Activated CD8-positive, alpha-beta memory T cell treated with anti-CD3 and anti-CD28 coated beads, Interleukin-2, amount 10 ng/mL, durations not matched to agents 7 days and 5 days (primary cell): ENCODE data around the gene RRP1. TPM values are rescaled to one million over a fixed set of nuclear protein-coding genes. Genes with fewer than 3 reads are reported as not detected.

Experiments used
- ATAC-seq: fragments of 150-1000 bp; cut with Tn5 transposase; one replicate; pipeline ENCODE4 v1.10.0; 2021; ENCODE audit warnings: moderate library complexity
- CTCF ChIA-PET: fragments of 350-600 bp; sonication (Branson Sonifier 250); formaldehyde crosslinking; loops from one replicate; lab custom pipeline; 2021; ENCODE audit warnings: antibody characterized with exemption; lab: Charles Lee
- DNase-seq: peaks from one replicate; pipeline ENCODE4 v3.0.0-alpha.2; 2020
- H3K27ac Mint-ChIP-seq: one replicate; pipeline ENCODE4 v1.8.0; 2021; ENCODE audit warnings: mild to moderate bottlenecking, mixed read lengths
- H3K27me3 Mint-ChIP-seq: one replicate; pipeline ENCODE4 v1.8.0; 2021; ENCODE audit warnings: mixed read lengths
- H3K36me3 Mint-ChIP-seq: one replicate; pipeline ENCODE4 v1.8.0; 2021; ENCODE audit warnings: mild to moderate bottlenecking, mixed read lengths
- H3K4me1 Mint-ChIP-seq: one replicate; pipeline ENCODE4 v1.8.0; 2021; ENCODE audit warnings: mixed read lengths
- H3K4me3 Mint-ChIP-seq: one replicate; pipeline ENCODE4 v1.8.0; 2021; ENCODE audit warnings: mild to moderate bottlenecking, moderate library complexity, mixed read lengths
- H3K9me3 Mint-ChIP-seq: one replicate; pipeline ENCODE4 v1.8.0; 2022; ENCODE audit warnings: low read depth, mixed read lengths
- total RNA-seq, 2 experiments: library from RNA; stranded (reverse); gene quantifications; one replicate each; pipeline ENCODE4 v1.2.3, GENCODE V29; 2021

RRP1 gene
- total RNA-seq, 2 experiments from 2014 or later: 37.7 to 45.2 TPM

DNA sequence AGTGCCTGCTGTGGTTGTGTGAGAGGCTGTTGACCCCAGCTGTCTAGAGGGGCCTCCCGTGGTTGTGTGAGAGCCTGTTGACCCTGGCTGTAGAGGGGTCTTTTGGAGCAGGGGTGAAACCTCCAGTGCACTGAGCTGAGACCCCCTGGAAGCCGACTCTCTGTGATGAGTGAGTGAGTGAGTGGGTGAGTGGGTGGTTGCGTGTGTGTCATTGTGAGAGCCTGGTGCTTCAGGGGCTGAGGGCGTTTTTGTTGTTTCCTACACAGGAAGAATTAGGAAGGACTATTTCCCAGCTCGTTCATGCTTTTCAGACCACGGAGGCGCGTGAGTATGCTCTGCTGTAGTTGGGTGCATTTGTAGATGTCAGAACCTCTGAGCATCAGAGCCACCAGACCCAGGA, 3.0 kb downstream of the RRP1 start:
- ATAC-seq: no peak
- Mint-ChIP-seq H3K4me1 (peaks cover 25% of the 10 kb centered on the region), H3K9me3 (no peaks in the 10 kb centered on the region), H3K4me3 (no peak overlapping the region), H3K36me3 (peaks cover 22% of the 10 kb centered on the region), H3K27me3 (no peaks in the 10 kb centered on the region), H3K27ac (peak overlapping the region; percentile 16)
- CTCF ChIA-PET: no interaction called here
- no peak for DNase-seq

DNA sequence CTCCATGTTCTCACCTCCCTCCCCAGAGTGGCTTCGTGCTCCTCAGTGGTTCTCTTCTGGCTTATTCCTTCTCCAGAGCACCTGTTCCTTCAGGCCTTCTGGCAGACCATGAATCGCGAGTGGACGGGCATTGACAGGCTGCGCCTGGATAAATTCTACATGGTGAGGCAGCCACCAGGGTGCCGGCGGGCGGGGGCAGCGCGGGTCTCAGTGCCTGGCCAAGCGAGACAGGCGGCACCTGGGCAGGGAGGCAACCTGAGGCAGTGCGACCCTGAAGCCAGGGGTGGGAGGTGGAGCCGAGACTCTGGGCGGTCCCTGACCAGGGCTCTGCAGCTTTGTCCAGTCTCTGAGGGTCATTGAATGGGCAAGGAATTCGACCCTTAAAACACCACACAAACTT, 3.9 kb downstream of the RRP1 start:
- Mint-ChIP-seq H3K27ac (no peak overlapping the region), H3K36me3 (peaks cover 26% of the 10 kb centered on the region), H3K9me3 (no peaks in the 10 kb centered on the region), H3K4me1 (peaks cover 25% of the 10 kb centered on the region), H3K4me3 (no peak overlapping the region), H3K27me3 (no peaks in the 10 kb centered on the region)
- CTCF ChIA-PET: no interaction called here
- ATAC-seq (no peak), DNase-seq (no peak)

DNA sequence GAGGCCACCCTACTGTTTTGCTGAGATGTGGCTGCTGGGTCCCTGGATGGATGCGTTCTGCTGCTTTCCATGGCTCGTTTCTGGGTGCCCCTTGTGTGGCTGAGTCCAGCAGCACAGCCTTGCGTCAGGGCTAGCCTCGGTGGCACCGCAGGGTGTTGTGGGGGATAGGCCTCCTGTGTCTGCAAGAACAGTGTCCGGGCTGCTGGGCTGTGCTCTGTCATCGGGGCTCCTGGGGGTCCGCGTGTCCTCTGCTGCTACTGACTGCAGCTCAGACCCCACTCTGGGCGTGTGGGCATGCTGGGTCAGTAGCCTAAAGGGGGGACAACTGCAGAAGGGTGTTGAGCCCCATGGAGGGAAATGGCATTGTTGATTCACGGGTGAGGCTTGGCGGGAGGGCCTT, 4.9 kb downstream of the RRP1 start:
- ATAC-seq (no peak), DNase-seq (no peak)
- Mint-ChIP-seq H3K27ac (no peak overlapping the region), H3K4me3 (no peak overlapping the region), H3K9me3 (no peaks in the 10 kb centered on the region), H3K4me1 (peaks cover 25% of the 10 kb centered on the region), H3K36me3 (peaks cover 29% of the 10 kb centered on the region), H3K27me3 (no peaks in the 10 kb centered on the region)
- CTCF ChIA-PET: interaction anchor here (1.4 kb wide), 1 partner anchor 145 kb away, joined by 3 read pairs; no protein-coding TSS in a partner anchor

DNA sequence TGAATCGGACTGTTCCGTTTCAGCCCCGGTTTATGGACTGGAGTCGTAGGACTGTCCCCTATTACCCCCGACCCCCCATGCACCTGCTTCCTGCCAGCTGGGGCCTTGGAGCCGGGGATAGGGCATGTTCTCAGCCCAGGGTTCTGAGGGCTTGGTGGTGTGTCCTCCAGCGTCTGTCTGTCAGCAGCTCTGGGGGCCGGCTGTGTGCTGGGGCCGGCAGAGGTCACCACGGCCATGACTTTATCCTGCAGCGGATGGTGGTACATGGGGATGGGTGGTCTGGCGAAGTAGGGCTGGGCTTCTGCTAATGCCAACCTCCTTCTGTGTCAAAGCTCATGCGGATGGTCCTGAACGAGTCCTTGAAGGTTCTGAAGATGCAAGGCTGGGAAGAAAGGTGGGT, 5.5 kb downstream of the RRP1 start:
- CTCF ChIA-PET: interaction anchor here (1.4 kb wide), 1 partner anchor 145 kb away, joined by 3 read pairs; no protein-coding TSS in a partner anchor
- no peaks in the 10 kb centered on the region for H3K27me3 Mint-ChIP-seq
- H3K4me1 Mint-ChIP-seq: peaks cover 24% of the 10 kb centered on the region
- ATAC-seq (no peak), DNase-seq (no peak)
- peaks cover 29% of the 10 kb centered on the region for H3K36me3 Mint-ChIP-seq
- no peak overlapping the region for H3K4me3 Mint-ChIP-seq
- H3K27ac Mint-ChIP-seq: no peak overlapping the region
- H3K9me3 Mint-ChIP-seq: no peaks in the 10 kb centered on the region

DNA sequence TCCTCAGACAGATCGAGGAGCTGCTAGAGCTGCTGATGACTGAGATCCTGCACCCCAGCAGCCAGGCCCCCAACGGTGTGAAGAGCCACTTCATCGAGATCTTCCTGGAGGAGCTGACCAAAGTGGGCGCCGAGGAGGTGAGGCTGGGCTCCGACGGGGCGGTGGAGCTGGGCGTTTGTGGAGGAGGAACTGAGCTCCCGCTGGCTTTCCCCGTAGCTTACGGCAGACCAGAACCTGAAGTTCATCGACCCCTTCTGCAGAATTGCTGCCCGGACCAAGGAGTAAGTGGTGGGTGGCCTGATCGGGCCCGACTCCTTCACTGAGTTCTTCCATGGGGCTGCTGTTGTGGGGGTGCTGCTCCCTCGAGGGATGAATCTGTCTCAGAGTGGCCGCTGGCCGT, 8.0 kb downstream of the RRP1 start:
- H3K27me3 Mint-ChIP-seq: no peaks in the 10 kb centered on the region
- H3K36me3 Mint-ChIP-seq: peaks cover 26% of the 10 kb centered on the region
- CTCF ChIA-PET: no interaction called here
- no peak overlapping the region for H3K27ac Mint-ChIP-seq
- H3K4me3 Mint-ChIP-seq: no peak overlapping the region
- DNase-seq (no peak), ATAC-seq (no peak)
- H3K4me1 Mint-ChIP-seq: peaks cover 3% of the 10 kb centered on the region
- no peaks in the 10 kb centered on the region for H3K9me3 Mint-ChIP-seq

DNA sequence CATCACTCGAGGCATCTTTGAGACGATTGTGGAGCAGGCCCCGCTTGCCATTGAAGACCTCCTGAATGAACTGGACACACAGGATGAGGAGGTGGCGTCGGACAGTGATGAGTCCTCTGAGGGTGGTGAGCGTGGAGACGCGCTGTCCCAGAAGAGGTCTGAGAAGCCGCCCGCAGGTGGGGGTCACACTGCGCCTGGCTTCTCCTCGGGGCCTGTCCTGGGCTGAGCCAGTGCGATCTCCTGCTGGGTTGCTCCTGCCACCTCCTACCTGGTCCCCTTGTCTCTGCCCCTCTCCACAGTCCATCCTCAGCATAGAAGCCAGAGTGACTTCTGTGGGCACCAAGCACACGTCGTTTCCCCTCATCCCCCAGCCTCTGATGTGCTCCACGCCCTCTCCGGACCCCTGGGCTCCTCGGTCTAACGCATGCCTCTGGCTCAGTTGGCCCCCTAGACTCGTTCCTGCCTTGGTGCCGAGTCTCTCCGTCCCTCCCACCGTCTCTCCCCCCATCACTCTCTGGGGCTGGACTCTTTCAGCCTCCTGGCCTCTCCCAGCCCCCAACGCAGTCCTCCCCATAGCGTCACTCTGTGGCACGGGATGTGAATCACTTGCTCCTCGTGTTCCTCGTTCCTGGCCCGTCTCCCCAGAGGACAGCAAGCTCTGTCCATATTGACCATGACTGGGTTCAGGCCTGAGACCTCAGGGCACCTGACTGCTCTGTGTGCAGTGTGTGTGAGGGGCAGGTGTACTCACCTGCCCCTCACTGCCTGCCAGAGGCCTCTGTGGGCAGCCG, 8.7 kb downstream of the RRP1 start:
- Mint-ChIP-seq H3K4me1 (no peaks in the 10 kb centered on the region), H3K36me3 (peaks cover 28% of the 10 kb centered on the region), H3K27ac (no peak overlapping the region), H3K9me3 (no peaks in the 10 kb centered on the region), H3K27me3 (no peaks in the 10 kb centered on the region), H3K4me3 (no peak overlapping the region)
- no peak for DNase-seq
- CTCF ChIA-PET: no interaction called here
- no peak for ATAC-seq

DNA sequence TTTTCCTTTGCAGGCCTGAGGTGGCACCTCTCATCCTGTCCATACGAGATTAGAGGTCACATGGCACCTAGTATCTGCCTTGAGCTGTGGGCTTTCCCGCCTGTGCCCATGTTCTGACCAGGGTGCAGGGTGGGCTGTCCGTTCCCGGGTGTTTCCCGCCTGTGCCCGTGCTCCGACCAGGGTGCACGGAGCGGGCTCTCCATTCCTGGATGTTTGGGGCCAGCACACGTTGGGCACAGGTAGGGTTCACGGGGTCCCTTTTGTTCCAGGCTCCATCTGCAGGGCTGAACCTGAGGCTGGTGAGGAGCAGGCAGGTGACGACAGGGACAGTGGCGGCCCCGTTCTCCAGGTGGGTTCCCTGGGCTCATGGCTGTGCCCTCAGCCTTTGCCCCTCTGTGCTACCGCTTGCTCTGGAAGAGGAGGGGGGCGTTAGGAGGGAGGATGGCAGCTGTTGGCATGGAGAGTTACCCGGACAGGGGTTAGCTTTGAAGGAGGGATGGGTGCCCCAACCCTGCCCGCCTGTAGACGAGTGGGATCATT, 10.0 kb downstream of the RRP1 start:
- Mint-ChIP-seq H3K27me3 (no peaks in the 10 kb centered on the region), H3K36me3 (peaks cover 24% of the 10 kb centered on the region)

DNA sequence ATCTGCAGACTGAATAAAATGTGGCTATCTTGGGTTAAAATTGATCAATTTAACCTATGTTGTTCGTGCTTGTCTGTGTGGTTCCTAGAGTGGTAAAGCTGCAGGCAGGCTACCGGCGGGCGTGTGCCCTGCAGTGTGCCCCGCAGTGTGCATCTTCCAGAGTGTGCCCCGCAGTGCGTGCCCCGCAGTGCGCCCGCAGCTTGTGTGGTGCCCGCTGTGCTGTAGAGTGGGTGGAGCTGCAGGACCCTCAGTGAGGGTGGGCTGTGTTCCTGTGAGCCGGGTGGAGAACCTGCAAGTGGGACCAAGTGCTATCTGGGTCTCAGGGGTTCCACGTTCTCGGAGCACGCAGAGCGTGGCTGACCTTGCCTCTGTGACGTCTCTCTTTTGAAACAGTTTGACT, 10.7 kb downstream of the RRP1 start:
- no peak overlapping the region for H3K27ac Mint-ChIP-seq

More for the DNA sequence above, 10.0 kb downstream of the RRP1 start:
- H3K9me3 Mint-ChIP-seq: no peaks in the 10 kb centered on the region
- ATAC-seq (no peak), DNase-seq (no peak)
- no peak overlapping the region for H3K27ac Mint-ChIP-seq
- no peak overlapping the region for H3K4me3 Mint-ChIP-seq
- CTCF ChIA-PET: no interaction called here
- H3K4me1 Mint-ChIP-seq: no peaks in the 10 kb centered on the region

DNA sequence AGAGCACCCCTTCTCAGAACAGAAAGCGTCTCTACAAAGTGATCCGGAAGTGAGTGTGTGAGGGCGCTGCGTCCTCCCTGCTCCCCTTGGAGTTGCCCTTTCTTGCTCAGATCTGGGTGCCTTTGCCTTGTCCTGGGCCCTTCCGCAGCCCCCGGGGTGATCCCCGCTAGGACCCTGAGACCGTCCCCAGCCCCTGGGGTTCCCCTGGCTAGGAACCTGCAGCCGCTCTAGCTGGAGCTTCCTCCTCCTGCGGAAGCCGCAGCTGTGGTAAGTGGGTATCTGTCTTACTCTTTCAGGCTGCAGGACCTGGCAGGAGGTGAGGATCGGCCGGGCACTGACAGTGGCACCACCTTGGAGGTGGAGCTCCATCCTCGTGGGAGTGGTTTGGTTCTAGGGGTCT, 11.2 kb downstream of the RRP1 start:
- H3K4me3 Mint-ChIP-seq: no peak overlapping the region
- DNase-seq (no peak), ATAC-seq (no peak)
- CTCF ChIA-PET: no interaction called here
- H3K27me3 Mint-ChIP-seq: no peaks in the 10 kb centered on the region
- H3K4me1 Mint-ChIP-seq: no peaks in the 10 kb centered on the region
- no peaks in the 10 kb centered on the region for H3K9me3 Mint-ChIP-seq
- no peak overlapping the region for H3K27ac Mint-ChIP-seq
- H3K36me3 Mint-ChIP-seq: peaks cover 21% of the 10 kb centered on the region

More for the DNA sequence above, 10.7 kb downstream of the RRP1 start:
- DNase-seq (no peak), ATAC-seq (no peak)
- H3K4me1 Mint-ChIP-seq: no peaks in the 10 kb centered on the region
- CTCF ChIA-PET: no interaction called here
- no peak overlapping the region for H3K4me3 Mint-ChIP-seq
- peaks cover 22% of the 10 kb centered on the region for H3K36me3 Mint-ChIP-seq
- no peaks in the 10 kb centered on the region for H3K27me3 Mint-ChIP-seq
- no peaks in the 10 kb centered on the region for H3K9me3 Mint-ChIP-seq

DNA sequence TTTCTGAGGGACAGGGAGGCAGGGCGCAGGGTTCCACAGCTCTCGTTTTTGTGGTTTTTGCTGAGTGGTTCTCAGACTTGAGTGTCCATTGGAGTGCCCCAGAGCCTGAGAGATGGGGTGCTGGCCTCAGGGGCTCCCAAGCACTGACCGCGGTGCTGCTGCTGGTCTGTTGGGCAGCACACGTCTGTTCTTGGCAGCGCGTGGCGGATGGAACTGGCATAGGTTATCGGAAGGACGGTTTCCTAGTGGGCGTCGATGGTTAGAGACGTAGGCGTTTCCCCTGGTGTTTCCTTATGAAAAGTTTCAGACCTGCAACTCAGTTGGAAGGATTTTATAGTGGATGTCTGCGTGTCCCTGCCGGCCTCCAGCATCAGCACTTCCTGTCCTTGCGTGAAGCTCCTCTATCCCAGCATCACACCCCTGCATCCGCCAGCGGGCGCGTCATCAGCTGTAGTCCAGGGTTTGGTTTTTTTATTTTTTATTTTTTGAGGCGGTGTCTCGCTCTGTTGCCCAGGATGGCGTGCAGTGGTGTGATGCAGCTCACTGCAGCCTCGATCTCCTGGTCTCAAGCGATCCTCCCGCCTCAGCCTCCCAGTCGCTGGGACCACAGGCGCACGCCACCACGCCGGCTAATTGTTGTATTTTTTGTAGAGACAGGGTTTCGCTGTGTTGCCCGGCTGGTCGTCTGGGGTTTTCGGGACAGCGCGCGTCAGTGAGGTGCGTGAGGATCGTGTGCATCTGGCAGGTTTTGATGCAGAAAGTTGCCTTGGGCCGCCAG, 11.8 kb downstream of the RRP1 start:
- Mint-ChIP-seq H3K36me3 (peaks cover 19% of the 10 kb centered on the region), H3K4me1 (no peaks in the 10 kb centered on the region), H3K4me3 (no peak overlapping the region), H3K27me3 (no peaks in the 10 kb centered on the region), H3K27ac (no peak overlapping the region), H3K9me3 (no peaks in the 10 kb centered on the region)
- DNase-seq (no peak), ATAC-seq (no peak)
- CTCF ChIA-PET: no interaction called here

DNA sequence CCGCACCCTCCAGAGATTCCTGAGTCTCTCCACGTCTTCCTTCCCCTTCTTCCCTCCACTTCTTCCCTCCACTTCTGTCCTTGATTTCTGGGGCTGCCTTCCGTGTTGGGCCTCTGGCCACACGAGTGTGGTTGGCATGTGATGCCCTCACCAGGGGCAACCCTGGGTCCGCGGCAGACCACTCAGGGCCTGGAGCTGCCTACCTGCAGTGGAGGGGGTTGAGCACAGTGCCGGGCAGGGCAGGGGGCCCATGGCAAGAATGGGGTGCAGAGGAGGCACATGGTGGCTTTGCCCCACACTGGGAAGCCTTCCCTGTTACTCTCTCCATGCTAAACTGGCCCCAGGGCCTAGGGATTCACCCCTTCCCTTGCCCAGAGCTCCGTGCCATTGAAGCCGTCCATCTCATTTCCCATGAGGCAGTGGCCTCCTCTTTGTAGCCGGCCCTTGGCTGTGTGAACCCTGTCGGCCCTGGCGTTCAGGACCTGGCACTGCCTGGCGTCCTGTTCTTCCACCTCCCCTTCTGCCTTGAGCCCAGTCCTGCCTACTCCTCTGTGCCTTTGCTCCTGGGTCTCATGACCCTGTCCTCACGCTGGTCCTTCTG, 13.4 kb downstream of the RRP1 start:
- H3K4me1 Mint-ChIP-seq: no peaks in the 10 kb centered on the region
- ATAC-seq: no peak
- no peak overlapping the region for H3K27ac Mint-ChIP-seq
- H3K9me3 Mint-ChIP-seq: no peaks in the 10 kb centered on the region
- CTCF ChIA-PET: no interaction called here
- H3K4me3 Mint-ChIP-seq: no peak overlapping the region
- H3K36me3 Mint-ChIP-seq: peaks cover 19% of the 10 kb centered on the region
- no peaks in the 10 kb centered on the region for H3K27me3 Mint-ChIP-seq
- DNase-seq: no peak

DNA sequence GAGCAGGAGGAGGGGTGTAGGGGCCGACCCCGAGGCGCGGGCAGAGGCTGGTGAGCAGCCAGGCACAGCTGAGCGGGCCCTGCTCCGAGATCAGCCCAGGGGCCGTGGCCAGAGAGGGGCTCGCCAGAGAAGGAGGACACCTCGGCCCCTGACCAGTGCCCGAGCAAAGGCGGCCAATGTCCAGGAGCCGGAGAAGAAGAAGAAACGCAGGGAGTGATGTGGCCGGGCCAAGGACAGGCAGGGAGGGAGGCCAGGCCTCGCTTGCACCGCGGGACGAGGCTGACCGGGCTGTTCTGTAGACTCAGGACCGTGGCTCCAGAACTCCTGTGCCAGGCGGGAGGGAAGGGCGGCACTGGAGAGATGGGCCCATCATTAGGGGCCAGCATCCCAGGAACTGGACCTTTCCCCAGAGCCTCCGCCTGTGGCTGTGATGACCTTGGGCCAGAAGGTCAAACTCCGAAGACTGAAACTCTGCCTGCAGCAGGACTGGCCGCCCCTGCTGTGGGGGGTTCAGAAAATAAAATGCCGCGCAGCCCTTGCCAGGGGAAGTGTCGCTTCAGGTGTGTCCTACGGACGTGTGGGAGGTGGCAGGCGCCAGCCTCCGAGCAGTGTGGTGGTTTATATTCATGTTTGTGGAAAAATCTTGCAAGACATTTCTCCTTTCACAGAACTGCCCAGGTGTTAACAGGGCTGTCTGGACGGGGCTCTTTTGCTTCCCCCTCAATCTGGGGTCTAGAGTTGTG, 14.4 kb downstream of the RRP1 start:
- Mint-ChIP-seq H3K36me3 (peaks cover 12% of the 10 kb centered on the region), H3K9me3 (no peaks in the 10 kb centered on the region), H3K27ac (no peak overlapping the region), H3K27me3 (no peaks in the 10 kb centered on the region), H3K4me3 (no peak overlapping the region), H3K4me1 (no peaks in the 10 kb centered on the region)
- ATAC-seq (no peak), DNase-seq (no peak)
- CTCF ChIA-PET: no interaction called here

DNA sequence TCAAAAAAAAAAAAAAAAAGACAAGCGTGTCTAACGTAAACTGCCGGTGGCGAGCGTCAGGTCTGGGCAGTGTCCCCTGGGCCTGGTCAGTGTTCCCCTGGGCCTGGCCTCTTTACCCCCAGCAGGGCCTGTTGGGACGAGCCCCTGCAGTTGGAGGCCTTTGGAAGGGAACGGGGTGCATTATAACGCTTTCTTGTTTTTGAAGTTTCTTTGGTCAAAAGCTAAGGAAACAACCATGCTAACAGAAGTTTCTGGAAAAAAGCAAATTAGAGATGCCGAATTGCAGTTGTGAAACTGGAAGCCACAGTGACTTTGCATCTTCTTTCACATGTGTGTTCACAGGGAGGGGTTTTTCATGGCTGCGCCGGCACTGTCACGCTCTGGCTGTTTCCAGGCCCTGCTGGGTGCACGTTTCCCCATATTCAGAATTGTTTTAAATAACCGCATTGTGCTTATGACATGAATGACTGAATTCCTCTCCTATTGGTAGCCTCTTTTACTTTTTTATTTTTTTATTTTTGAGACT, 16.0 kb downstream of the RRP1 start:
- ATAC-seq (no peak), DNase-seq (no peak)
- H3K9me3 Mint-ChIP-seq: no peaks in the 10 kb centered on the region
- H3K4me3 Mint-ChIP-seq: no peak overlapping the region
- H3K27me3 Mint-ChIP-seq: no peaks in the 10 kb centered on the region
- no peaks in the 10 kb centered on the region for H3K4me1 Mint-ChIP-seq
- CTCF ChIA-PET: no interaction called here
- no peak overlapping the region for H3K27ac Mint-ChIP-seq
- H3K36me3 Mint-ChIP-seq: peaks cover 8% of the 10 kb centered on the region
